Neutrophil (primary cell): Measurements from ENCODE around the gene ANKS1A.

ENCODE experiments used
- H3K27ac ChIP-seq: fragments of 200-600 bp; sonication (generic); 2 replicates; pipeline ENCODE4 v1.5.1; 2016; ENCODE audit warnings: mild to moderate bottlenecking, moderate library complexity
- H3K27me3 ChIP-seq: fragments of 200-600 bp; sonication (generic); 2 replicates; pipeline ENCODE4 v1.6.0; 2016; ENCODE audit warnings: mild to moderate bottlenecking
- H3K36me3 ChIP-seq: fragments of 200-600 bp; sonication (generic); 2 replicates; pipeline ENCODE4 v1.5.1; 2017
- H3K4me1 ChIP-seq, 2 experiments: fragments of 200-600 bp in 1 of 2; sonication (generic) in 1 of 2; 1 replicate in 1 of 2; 2 replicates in 1 of 2; pipeline versions ENCODE4 v1.5.1 to v1.6.1; 2013 to 2016; ENCODE audit warnings: low read depth in 1 of 2, low read length in 1 of 2, mild to moderate bottlenecking in 1 of 2, moderate library complexity in 1 of 2; ENCODE audit not compliant: control insufficient read depth in 1 of 2, insufficient read depth in 1 of 2
- H3K4me3 ChIP-seq, 2 experiments: fragments of 200-600 bp in 1 of 2; sonication (generic) in 1 of 2; 1 replicate in 1 of 2; 2 replicates in 1 of 2; pipeline ENCODE4 v1.5.1; 2013 to 2016; ENCODE audit warnings: low read depth in 1 of 2, low read length in 1 of 2, mild to moderate bottlenecking in 1 of 2, moderate library complexity in 1 of 2
- H3K9me3 ChIP-seq: fragments of 200-600 bp; sonication (generic); 2 replicates; pipeline ENCODE4 v1.5.1; 2016
- CTCF ChIP-seq: fragments of 200-600 bp; sonication (generic); IDR thresholded peaks from 2 replicates; pipeline ENCODE4 v1.5.1; 2016; ENCODE audit warnings: antibody characterized with exemption

Gene ANKS1A

GRCh38 chr6:35081426-35081851, 192.4 kb downstream of the ANKS1A start:
- no peaks in the 10 kb centered on the region for H3K9me3 ChIP-seq
- no peaks in the 10 kb centered on the region for H3K4me1 ChIP-seq
- H3K27ac ChIP-seq = no peak overlapping the region
- peaks cover 99% of the 10 kb centered on the region for H3K36me3 ChIP-seq
- H3K4me3 ChIP-seq = no peak overlapping the region
- TF ChIP-seq CTCF = no peak
- H3K27me3 ChIP-seq = no peaks in the 10 kb centered on the region

GRCh38 chr6:35082046-35082732, 193.1 kb downstream of the ANKS1A start:
- no peak for TF ChIP-seq CTCF
- Histone ChIP-seq H3K4me3 (no peak overlapping the region), H3K4me1 (no peaks in the 10 kb centered on the region), H3K36me3 (peaks cover 100% of the 10 kb centered on the region), H3K9me3 (no peaks in the 10 kb centered on the region), H3K27me3 (no peaks in the 10 kb centered on the region), H3K27ac (no peak overlapping the region)

- H3K4me1 ChIP-seq = no peaks in the 10 kb centered on the region
- peaks cover 100% of the 10 kb centered on the region for H3K36me3 ChIP-seq
- H3K27ac ChIP-seq = no peak overlapping the region
- TF ChIP-seq CTCF = no peak
- H3K27me3 ChIP-seq = no peaks in the 10 kb centered on the region
- no peaks in the 10 kb centered on the region for H3K9me3 ChIP-seq
- no peak overlapping the region for H3K4me3 ChIP-seq
These were observed 193.8 kb downstream of the ANKS1A start for GRCh38 chr6:35082733-35083403.

GRCh38 chr6:35083507-35083906, 194.5 kb downstream of the ANKS1A start:
- H3K9me3 ChIP-seq = no peaks in the 10 kb centered on the region
- H3K4me3 ChIP-seq = no peak overlapping the region
- H3K27ac ChIP-seq = no peak overlapping the region
- TF ChIP-seq CTCF = no peak
- H3K27me3 ChIP-seq = no peaks in the 10 kb centered on the region
- no peaks in the 10 kb centered on the region for H3K4me1 ChIP-seq
- peaks cover 100% of the 10 kb centered on the region for H3K36me3 ChIP-seq

- peaks cover 100% of the 10 kb centered on the region for H3K36me3 ChIP-seq
- H3K4me3 ChIP-seq = no peak overlapping the region
- no peaks in the 10 kb centered on the region for H3K4me1 ChIP-seq
- TF ChIP-seq CTCF = no peak
- no peaks in the 10 kb centered on the region for H3K9me3 ChIP-seq
- no peak overlapping the region for H3K27ac ChIP-seq
- no peaks in the 10 kb centered on the region for H3K27me3 ChIP-seq
These were observed 195.0 kb downstream of the ANKS1A start for GRCh38 chr6:35084041-35084491.
